K562 treated with DMSO at 1 percent for 24 hours (cell line): ENCODE results near the gene DCN. TPM values are rescaled to one million over a fixed set of nuclear protein-coding genes. Genes with fewer than 3 reads are reported as not detected.

ENCODE experiments used
- total RNA-seq: library from RNA; unstranded; fragments of 300-600 nt; gene quantifications from 2 replicates; pipeline ENCODE4 v1.2.3, GENCODE V29; 2022; ENCODE audit warnings: low read depth; ENCODE audit not compliant: insufficient read depth

The DCN gene
- 0.64 and 0.80 TPM in 2 replicates for total RNA-seq

GRCh38 chr12:91182636-91183455 lies at the start of gene DCN:
TSS of gene DCN (minus strand) at chr12:91182817. CDS start at chr12:91178552, 4,265 bp downstream.

GRCh38 chr12:91111366-91112325 lies 71.0 kb downstream of the DCN start, which contains the start of gene LUM:
TSS of gene LUM (minus strand) at chr12:91111494. CDS start at chr12:91108979, 2,515 bp downstream.

Other genes with a start within 250 kb of the DCN start
- gene CCER1, start 227.6 kb downstream of the DCN start, total RNA-seq, result not detected in 2 replicates
- not detected in 2 replicates for gene EPYC, start 177.8 kb downstream of the DCN start, total RNA-seq
- not detected in 2 replicates for gene KERA, start 124.8 kb downstream of the DCN start, total RNA-seq
- gene LUM, start 71.3 kb downstream of the DCN start, total RNA-seq, result not detected in 2 replicates